NCI-H2171 (cell line): ENCODE results near the gene PARVB.

ENCODE experiments used
- DNase-seq: peaks from one replicate; lab custom pipeline; 2025; lab: John Stamatoyannopoulos, UW

PARVB gene

DNA sequence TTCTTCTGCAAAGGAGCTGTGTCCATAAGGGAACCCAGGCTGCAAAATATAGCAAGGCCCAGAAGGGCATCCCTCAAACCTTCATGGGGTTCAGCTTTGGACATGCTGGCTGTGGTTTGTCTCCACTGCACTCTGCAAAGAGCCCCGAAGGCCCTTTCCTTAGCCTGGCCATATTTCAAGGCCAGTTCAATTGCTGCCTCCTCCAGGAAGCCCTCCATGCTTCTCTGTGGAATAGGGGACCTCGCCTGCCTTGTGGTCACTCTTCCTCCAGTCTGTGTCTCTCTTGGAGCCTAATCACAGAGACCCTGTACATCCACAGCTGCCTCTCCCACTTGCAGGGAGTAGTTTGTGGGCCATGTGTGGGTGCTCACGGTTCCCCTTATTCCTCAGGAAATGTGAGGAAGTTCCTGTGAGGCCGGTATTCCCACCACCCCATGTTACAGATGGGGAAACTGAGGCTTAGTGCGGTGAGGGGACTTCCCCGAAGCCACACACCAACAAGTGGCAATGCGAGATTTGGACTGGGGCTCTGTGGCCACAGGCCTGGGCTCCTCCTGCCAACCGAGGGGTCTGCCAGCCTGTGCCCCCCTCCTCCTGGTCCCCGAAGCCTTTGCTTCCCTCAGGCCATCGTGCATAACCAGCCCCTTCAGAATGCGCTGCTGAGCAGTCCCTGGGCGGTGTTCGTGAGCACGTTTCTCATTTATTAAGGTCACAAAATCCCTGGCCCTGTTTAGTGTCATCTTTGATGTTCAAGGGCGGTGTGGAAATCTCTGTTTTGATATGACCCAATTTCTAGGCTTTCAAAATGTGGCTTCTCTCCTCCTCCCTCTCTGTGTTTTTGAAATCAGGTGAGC is 65.8 kb downstream of the PARVB start:
- no peak for DNase-seq

DNA sequence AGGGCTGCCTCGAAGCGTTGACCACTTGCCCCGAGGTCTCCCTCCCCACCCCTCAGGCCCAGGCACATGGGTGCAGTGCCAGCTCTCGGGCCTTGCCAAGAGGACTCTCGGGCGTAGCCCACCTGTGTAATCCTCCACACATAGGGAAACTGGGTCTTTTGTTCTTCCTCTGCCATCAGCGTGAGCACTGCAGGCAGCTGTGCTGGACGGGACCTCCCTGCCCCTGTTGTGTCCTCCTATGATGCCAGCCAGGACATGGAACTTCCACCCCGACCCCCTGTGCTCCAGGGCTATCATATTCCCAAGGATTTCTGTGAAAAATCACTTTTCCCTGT is 66.4 kb downstream of the PARVB start:
- no peak for DNase-seq

DNA sequence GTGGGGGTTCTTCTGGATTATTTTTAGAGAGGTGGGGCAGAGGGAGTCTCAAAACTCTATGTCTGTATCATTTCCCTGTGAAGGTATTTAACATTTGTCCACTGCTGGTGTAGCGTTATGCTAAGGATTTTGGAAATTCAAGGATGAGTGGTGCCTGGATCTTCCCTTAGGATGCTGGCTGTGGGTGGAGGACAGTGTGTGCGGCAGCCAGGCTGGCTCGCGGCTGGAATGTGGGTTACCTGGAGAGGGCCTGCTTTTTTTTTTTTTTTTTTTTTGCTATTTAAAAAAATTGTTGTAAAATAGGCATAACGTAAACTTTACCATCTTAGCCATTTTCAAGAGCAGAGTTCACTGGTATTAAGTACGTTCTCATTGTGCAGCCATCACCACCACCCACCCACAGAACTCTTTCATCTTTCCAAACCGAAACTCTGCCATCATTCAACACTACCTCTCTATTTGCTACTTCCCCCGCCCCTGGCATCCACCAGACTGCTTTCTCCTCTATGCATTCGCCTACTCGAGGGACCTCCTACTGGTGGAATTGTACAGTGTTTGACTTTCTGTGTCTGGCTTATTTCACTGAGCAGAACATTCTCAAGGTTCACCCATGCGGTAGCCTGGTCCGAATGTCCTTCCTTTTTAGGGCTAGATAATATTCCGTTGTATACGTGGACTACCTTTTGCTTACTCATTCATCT is 67.1 kb downstream of the PARVB start:
- no peak for DNase-seq

- DNase-seq: no peak
These were observed 67.6 kb downstream of the PARVB start for GRCh38 chr22:44091751-44092150.

DNA sequence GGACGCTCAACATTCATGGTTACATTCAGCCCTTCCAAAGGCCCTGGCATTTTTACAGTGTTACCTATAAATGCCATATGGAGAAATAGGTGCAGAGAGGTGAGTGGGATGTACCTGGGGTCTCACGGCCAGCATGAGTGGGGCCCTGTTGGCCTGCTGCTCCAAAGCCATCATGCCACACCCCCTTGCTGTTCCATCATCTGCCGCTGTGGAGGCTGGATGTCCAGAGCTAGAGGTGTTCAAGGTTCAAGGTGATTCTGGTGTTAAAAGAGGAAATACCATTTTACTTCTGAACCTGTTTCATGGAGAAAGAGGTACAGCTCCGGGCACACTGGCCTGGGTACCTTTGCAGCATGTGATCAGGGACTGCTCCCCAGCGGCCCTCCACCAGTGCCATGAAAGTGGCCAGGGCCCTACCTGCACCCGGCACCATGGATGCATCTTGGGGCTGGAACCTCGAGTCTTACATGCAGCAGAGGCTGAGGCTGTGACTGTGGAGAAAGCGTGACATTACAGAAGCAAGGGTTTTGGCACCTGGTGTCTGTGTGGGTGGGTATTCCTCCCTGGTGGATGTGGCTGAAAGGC is 68.6 kb downstream of the PARVB start:
- no peak for DNase-seq

DNA sequence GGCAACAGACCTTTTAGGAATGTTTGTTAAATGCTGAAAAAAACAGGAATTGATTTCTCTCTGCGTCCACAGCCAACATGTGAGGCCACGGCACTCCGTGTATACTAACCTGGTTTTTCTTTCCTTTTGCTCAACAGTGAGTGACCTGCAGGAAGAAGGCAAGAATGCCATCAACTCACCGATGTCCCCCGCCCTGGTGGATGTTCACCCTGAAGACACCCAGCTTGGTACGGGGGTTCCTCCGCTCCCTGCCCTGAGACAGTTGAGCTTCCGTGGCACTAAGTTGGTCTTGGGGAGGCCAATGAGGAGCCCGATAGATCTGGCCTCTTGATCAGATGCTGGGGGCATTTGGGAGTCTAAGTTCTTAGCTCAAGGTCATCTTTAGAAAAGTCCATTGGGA is 69.7 kb downstream of the PARVB start:
- DNase-seq: no peak

DNA sequence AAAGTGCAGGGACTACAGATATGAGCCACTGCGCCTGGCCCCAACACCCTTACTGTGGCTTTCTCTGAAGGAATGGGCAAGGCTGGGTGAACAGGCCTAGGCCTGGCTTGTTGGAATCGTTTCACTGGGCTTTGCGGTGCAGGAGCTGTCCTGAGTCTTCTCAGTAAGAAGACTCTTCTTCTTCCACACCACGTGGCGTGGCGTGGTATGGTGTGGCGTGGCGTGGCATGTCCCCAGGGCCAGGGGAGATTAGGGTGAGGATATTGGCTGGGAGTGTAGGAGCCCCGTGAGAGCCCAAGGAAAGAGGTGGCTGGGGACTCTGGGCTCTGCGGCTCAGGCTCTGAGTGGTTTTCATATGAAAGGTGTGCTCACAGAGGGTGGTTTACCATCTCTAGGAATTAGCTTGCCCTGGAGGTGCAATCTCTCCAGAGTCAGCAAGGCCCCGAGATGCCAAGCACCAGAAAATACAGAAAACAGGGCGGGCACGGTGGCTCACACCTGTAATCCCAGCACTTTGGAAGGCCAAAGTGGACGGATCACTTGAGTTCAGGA is 70.7 kb downstream of the PARVB start:
- DNase-seq: no peak

GRCh38 chr22:44096736-44097135 is 72.6 kb downstream of the PARVB start:
- DNase-seq: no peak

DNA sequence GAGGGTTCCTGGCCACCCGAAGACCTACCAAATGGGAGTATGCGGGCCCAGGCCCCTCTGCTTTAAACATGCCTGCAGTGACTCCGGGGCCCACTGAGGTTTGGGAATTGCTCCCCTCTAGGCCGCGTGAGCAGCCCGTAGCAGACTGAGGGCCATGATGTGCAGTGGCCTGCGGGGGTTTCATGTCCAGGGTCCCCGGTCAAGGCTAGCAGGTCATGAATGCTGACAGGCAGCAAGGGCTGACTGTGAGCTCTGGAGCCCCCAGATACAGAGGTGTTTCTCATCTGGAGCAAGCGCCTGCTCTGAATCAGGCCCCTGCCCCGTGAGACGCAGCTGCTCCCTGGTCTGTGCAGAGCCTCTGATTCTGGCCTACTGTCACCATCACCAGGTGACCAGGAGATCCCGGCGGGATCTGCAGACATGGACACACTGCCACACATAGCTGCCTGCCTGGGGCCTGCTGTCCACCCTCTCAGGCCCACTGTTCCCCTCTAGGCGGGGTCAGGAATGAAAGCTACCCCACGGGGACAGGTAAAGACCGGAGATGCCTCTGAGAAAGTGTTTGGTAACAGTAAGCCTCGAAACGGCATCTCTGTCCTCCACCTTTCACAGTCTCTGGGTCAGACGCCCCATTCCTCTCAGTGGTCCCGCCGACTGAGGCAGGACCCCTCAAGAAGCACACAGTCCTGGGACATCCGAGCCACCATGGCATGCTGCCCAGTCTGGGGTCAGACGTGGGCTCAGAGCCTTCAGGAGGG is 73.3 kb downstream of the PARVB start:
- DNase-seq: no peak

GRCh38 chr22:44098021-44098739 is 74.1 kb downstream of the PARVB start:
- no peak for DNase-seq

- DNase-seq: no peak
These were observed 74.9 kb downstream of the PARVB start for GRCh38 chr22:44098966-44099530.

GRCh38 chr22:44099696-44100095 is 75.6 kb downstream of the PARVB start:
- DNase-seq: no peak

GRCh38 chr22:44100411-44100810 is 76.3 kb downstream of the PARVB start:
- no peak for DNase-seq

- no peak for DNase-seq
These were observed 78.0 kb downstream of the PARVB start for GRCh38 chr22:44102121-44102520.

DNA sequence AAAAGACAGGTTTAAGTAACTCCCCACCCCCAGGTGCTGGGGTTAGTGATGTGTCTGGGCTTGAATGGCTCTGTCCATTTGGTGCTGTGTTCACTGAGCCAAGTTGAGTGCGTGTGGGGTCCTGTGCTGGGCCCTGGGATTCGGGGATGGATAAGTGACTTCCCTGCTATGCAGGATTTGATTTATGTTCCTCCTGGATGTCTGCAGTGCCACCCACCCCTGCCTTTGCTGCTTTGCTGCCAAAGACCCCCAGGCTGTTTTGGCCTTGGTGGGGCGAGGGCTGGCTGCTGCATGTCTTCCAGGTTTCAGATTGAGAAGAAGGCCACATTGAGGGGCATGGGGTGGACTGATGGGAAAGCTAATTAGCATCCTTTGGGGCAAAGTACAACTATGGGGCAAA is 78.8 kb downstream of the PARVB start:
- no peak for DNase-seq

GRCh38 chr22:44103735-44104480 is 79.8 kb downstream of the PARVB start:
- no peak for DNase-seq

DNA sequence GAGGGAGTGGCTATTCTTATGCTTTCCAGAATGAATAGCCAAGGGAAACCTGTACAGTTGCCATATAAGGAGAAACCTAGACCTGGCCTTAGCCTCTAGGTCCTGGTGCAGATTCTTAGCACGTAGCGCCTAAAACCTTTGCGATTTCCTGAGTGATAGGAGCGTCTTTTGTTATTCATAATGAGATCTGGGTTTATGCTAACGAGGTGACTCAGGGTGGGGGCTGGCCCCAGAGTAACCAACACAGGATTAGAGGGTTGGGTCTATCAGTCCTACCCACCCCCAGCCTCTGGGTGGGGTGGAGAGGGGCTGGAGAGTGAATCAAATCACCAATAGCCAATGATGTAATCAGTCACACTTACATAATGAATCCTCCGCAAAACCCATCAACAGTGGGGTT is 83.2 kb downstream of the PARVB start:
- DNase-seq: no peak

DNA sequence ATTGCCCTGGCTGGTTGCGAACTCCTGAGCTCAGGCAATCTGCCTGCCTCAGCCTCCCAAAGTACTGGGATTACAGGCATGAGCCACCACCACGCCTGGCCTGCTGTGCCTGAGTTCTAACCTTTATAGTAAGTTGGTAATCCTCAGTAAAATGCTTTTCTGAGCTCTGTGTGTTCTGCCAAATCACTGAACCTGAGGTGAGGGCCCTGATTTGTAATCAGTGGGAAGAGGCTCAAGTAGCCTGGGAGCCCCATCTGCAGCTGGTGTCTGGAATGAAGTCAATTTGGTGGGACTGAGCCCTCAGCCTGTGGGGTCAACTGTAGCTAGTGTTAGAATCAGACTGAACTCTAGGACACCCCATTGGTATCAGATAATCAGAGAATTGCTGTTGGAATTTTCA is 84.0 kb downstream of the PARVB start:
- no peak for DNase-seq

DNA sequence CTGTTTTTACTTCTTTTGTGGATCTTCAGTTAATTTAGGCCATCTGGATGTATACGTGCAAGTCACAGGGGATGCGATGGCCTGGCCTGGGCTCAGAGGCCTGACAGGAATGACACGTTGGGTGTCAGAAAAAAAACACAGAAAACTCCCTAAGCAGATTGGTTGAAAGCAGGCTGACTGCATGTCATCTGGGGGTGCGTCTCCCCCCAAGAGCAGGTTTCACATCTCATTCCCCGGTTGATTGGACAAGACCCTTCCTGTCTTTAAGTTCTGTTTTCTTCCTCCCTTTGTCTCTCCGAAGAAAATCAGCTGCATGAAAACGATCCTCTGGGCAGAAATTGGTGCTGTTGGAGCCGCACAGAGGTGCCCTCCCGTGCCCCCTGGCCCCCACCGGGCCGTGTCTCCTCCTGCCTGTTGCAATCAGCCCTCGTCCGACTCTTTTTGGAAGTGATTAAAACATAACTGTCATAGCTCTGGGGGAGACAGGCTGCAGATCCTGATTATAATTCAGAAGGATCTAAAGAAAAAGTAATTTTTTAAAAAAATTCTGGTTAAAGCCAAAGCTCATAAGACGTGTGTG is 84.8 kb downstream of the PARVB start:
- DNase-seq: no peak

- DNase-seq: no peak
These were observed 85.3 kb downstream of the PARVB start for GRCh38 chr22:44109416-44109815.
